Transverse colon (tissue), 3 donors: ENCODE measurements around the gene DNAH1.

Source experiments
- CTCF ChIP-seq, 5 experiments: fragments of 200-600 bp in 3 of 5; fragments of 450-650 bp in 2 of 5; sonication (generic) in 3 of 5; IDR thresholded peaks; 1 replicate in 2 of 5; 2 replicates in 3 of 5; pipeline ENCODE4 v1.5.1; 2016 to 2017; ENCODE audit warnings: antibody characterized with exemption in 5 of 5, inconsistent platforms in 3 of 5, mild to moderate bottlenecking in 2 of 5, moderate library complexity in 1 of 5
- POLR2A ChIP-seq: fragments of 450-650 bp; IDR thresholded peaks from one replicate; pipeline ENCODE4 v1.6.1; 2016; ENCODE audit warnings: antibody characterized with exemption, mild to moderate bottlenecking, moderate library complexity

DNA sequence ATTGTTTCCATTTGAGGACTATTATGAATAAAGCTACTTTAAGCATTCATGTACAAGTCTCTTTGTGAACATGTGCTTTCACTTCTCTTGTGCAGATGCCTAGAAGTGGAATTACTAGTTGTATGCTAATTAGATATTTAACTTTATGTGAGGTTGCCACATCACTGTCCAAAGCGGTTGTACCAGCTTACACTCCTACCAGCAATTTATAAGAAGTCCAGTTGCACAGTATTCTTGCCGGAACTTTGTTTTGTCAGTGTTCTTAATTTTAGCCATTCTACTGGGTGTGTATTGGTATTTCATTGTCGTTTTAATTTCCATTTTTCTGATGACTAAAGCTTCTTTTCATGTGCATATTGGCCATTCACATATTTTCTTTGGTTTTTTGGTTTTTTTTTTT is 99.7 kb downstream of the DNAH1 start:
- no peak for TF ChIP-seq CTCF (IDR thresholded peaks at IDR 0.05)
- TF ChIP-seq POLR2A: no peak
